Ectodermal cell (in vitro differentiated cells): Measurements from ENCODE around the gene RRM2. TPM values are rescaled to one million over a fixed set of nuclear protein-coding genes. Genes with fewer than 3 reads are reported as not detected.

Experiments used
- H3K27ac ChIP-seq: 2 replicates; pipeline ENCODE4 v1.7.0; 2013; ENCODE audit warnings: mild to moderate bottlenecking, low read depth, low read length; ENCODE audit not compliant: insufficient read depth, poor library complexity, severe bottlenecking
- H3K27me3 ChIP-seq: 2 replicates; pipeline ENCODE4 v1.7.0; 2013; ENCODE audit warnings: mild to moderate bottlenecking, low read length; ENCODE audit not compliant: insufficient read depth, control insufficient read depth, poor library complexity, severe bottlenecking
- H3K36me3 ChIP-seq: one replicate; pipeline ENCODE4 v1.7.0; 2013; ENCODE audit warnings: low read length; ENCODE audit not compliant: control insufficient read depth, insufficient read depth
- H3K4me1 ChIP-seq: one replicate; pipeline ENCODE4 v1.7.0; 2013; ENCODE audit warnings: low read length; ENCODE audit not compliant: control insufficient read depth, insufficient read depth
- H3K4me3 ChIP-seq: 2 replicates; pipeline ENCODE4 v1.7.0; 2013; ENCODE audit warnings: low read depth, low read length, control low read depth; ENCODE audit not compliant: insufficient read depth
- H3K9me3 ChIP-seq: 2 replicates; pipeline ENCODE4 v1.7.0; 2013; ENCODE audit warnings: mild to moderate bottlenecking, low read length, moderate library complexity; ENCODE audit not compliant: control insufficient read depth
- WGBS, 2 experiments: methylation state at CpG; one replicate each; pipeline ENCODE4 v1.1.7; 2013; ENCODE audit warnings: missing lambda C conversion rate in 2 of 2; 5-methylcytosine and 5-hydroxymethylcytosine counted together
- polyA plus RNA-seq, 4 experiments: library from polyadenylated mRNA; stranded (reverse); fragments of 50-300 nt; gene quantifications; one replicate each; pipeline ENCODE4 v1.2.3, GENCODE V29; 2013

Gene RRM2
- 122 TPM for polyA plus RNA-seq (2013, experiment 1 of 4)
- 110 TPM for polyA plus RNA-seq (2013, experiment 2 of 4)
- polyA plus RNA-seq (2013, experiment 3 of 4), result 87.4 TPM
- polyA plus RNA-seq (2013, experiment 4 of 4), result 86.9 TPM

- Histone ChIP-seq H3K4me1 (peaks cover 5% of the 10 kb centered on the region), H3K36me3 (peaks cover 25% of the 10 kb centered on the region), H3K27me3 (peaks cover 8% of the 10 kb centered on the region), H3K27ac (peak within 1 kb of the TSS; percentile 84), H3K4me3 (peak within 1 kb of the TSS; percentile 84), H3K9me3 (no peaks in the 10 kb centered on the region)
- WGBS, 2 experiments, result 0% methylated on average over 81 of the region's 81 CpGs
Observed at GRCh38 chr2:10122500-10123280, at the start of gene RRM2. TSS of gene RRM2 (plus strand) at chr2:10122739. CDS start at chr2:10122799, 60 bp downstream.

DNA sequence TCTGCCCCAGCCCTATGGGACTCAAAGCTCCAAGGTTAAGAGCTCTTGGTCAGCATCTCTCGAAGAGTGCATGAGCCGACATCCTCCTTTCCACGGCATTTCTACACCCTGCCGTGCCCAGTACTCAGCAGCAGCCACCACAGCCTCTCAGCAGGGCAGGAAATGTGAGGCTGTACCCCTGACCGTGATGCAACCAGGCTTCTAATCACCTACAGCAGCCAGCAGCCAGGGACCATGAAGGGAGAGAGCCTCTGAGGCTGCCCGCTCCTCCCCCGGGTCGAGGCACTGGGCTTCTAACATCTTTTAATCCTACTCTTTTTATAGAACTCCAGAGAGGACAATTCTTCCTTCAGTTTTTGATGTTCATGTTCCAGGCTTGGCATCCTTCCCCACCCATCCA is 48.8 kb upstream of the RRM2 start:
- Histone ChIP-seq H3K36me3 (no peaks in the 10 kb centered on the region), H3K9me3 (no peaks in the 10 kb centered on the region), H3K4me1 (peaks cover 4% of the 10 kb centered on the region), H3K27ac (no peak overlapping the region), H3K4me3 (no peak overlapping the region), H3K27me3 (peaks cover 43% of the 10 kb centered on the region)
- WGBS, 2 experiments, result 62 to 68% methylated on average over 8 of the region's 8 CpGs

- Histone ChIP-seq H3K4me3 (no peak overlapping the region), H3K9me3 (no peaks in the 10 kb centered on the region), H3K4me1 (peaks cover 4% of the 10 kb centered on the region), H3K36me3 (no peaks in the 10 kb centered on the region), H3K27me3 (peaks cover 57% of the 10 kb centered on the region), H3K27ac (no peak overlapping the region)
- WGBS, 2 experiments, result 86% methylated on average over 13 of the region's 13 CpGs
Observed at GRCh38 chr2:10075101-10075500, 47.4 kb upstream of the RRM2 start.

DNA sequence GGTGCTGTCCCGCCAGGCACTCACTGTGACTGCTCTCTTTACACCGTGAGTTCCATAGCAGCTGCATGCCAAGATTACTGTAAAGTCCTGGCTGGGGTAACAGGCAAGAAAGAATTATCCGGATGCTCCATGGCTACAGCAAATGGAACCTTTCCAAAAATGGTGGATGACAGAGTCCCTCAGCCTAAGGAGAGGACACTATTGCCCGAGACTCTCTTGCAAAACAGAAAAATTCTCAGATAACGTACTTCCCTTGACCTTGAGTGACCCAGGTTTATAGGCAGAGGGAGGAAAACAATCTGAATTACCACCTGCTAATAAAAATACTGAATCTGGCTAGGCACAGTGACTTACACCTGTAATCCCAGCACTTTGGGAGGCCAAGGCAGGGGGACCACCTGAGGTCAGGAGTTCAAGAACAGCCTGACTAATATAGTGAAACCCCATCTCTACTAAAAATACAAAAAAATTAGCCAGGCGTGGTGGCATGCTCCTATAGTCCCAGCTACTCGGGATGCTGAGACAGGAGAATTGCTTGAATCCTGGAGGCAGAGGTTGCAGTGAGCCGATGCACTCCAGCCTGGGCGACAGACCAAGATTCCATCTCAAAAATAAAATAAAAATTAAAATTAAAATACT is 46.8 kb upstream of the RRM2 start:
- Histone ChIP-seq H3K4me3 (no peak overlapping the region), H3K27ac (no peak overlapping the region), H3K9me3 (no peaks in the 10 kb centered on the region), H3K36me3 (no peaks in the 10 kb centered on the region), H3K4me1 (peaks cover 5% of the 10 kb centered on the region), H3K27me3 (peaks cover 63% of the 10 kb centered on the region)
- WGBS, 2 experiments, result 84 to 90% methylated on average over 8 to 9 of the region's 9 CpGs

- Histone ChIP-seq H3K4me3 (no peak overlapping the region), H3K4me1 (peaks cover 10% of the 10 kb centered on the region), H3K27ac (no peak overlapping the region), H3K27me3 (peaks cover 71% of the 10 kb centered on the region), H3K36me3 (no peaks in the 10 kb centered on the region), H3K9me3 (no peaks in the 10 kb centered on the region)
- WGBS, 2 experiments, result 87 to 89% methylated on average over 13 of the region's 13 CpGs
Observed at GRCh38 chr2:10076511-10076910, 46.0 kb upstream of the RRM2 start.

GRCh38 chr2:10076988-10077527 is 45.5 kb upstream of the RRM2 start:
- Histone ChIP-seq H3K27ac (no peak overlapping the region), H3K27me3 (peaks cover 76% of the 10 kb centered on the region), H3K4me1 (peaks cover 10% of the 10 kb centered on the region), H3K36me3 (no peaks in the 10 kb centered on the region), H3K4me3 (no peak overlapping the region), H3K9me3 (no peaks in the 10 kb centered on the region)
- WGBS, 2 experiments, result 95 to 96% methylated on average over 5 of the region's 5 CpGs

- H3K4me3 ChIP-seq, result no peak overlapping the region
- no peaks in the 10 kb centered on the region for H3K36me3 ChIP-seq
- no peak overlapping the region for H3K27ac ChIP-seq
- 89 to 92% methylated on average over 7 of the region's 7 CpGs for WGBS, 2 experiments
- no peaks in the 10 kb centered on the region for H3K9me3 ChIP-seq
- peaks cover 7% of the 10 kb centered on the region for H3K4me1 ChIP-seq
- peaks cover 86% of the 10 kb centered on the region for H3K27me3 ChIP-seq
Observed at GRCh38 chr2:10078001-10078400, 44.5 kb upstream of the RRM2 start.

GRCh38 chr2:10078704-10079265 is 43.8 kb upstream of the RRM2 start:
- Histone ChIP-seq H3K27ac (no peak overlapping the region), H3K4me1 (peaks cover 6% of the 10 kb centered on the region), H3K4me3 (peak overlapping the region; percentile 32), H3K9me3 (no peaks in the 10 kb centered on the region), H3K36me3 (no peaks in the 10 kb centered on the region), H3K27me3 (peaks cover 90% of the 10 kb centered on the region)
- 42% methylated on average over 12 of the region's 12 CpGs for WGBS, 2 experiments

DNA sequence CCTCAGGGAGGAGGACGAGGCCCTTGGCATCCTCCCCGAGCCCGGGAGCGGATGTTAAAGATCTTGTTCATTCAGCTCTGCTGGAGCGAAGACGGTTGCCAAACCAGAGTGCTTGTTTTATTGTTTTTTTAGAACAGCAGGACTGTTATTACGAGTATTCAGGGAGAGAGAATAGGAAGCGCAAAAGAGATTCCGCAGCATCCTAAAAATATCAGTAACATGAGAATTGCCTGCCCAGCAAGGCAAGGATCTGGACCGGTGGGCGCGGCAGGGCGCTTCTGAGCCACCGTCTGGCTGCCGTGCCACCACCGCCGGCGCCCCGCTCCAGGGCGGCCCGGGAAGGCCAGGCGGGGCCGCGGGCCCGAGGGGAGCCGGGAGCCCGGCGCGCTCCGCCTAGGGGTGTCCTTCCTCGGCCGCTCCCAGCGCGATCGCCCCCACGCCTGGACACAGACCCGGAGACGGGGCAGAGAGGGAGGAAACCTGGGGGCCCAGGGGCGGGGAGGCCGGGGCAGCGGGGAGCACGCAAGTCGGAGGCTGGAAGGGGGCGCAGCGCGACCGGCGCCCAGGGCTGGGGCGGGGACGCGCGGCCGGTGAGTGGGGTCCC is 43.2 kb upstream of the RRM2 start:
- H3K4me3 ChIP-seq, result peak overlapping the region; percentile 32
- H3K36me3 ChIP-seq, result no peaks in the 10 kb centered on the region
- H3K27ac ChIP-seq, result no peak overlapping the region
- peaks cover 89% of the 10 kb centered on the region for H3K27me3 ChIP-seq
- H3K4me1 ChIP-seq, result peaks cover 6% of the 10 kb centered on the region
- no peaks in the 10 kb centered on the region for H3K9me3 ChIP-seq
- WGBS, 2 experiments, result 2% methylated on average over 53 of the region's 53 CpGs
